HEK293 (cell line): ENCODE data around the gene BAIAP3.

Experiments
- CTCF ChIP-seq: fragments of 450-650 bp; formaldehyde crosslinking; IDR thresholded peaks from 2 replicates; pipeline ENCODE4 v1.5.1; 2016; ENCODE audit warnings: missing biosample characterization, missing genetic modification characterization
- KLF8 ChIP-seq: fragments of 450-650 bp; formaldehyde crosslinking; IDR thresholded peaks from 2 replicates; pipeline ENCODE4 v1.5.1; 2016; ENCODE audit warnings: missing biosample characterization, missing genetic modification characterization
- PRDM1 ChIP-seq: fragments of 450-650 bp; formaldehyde crosslinking; IDR thresholded peaks from 2 replicates; pipeline ENCODE4; 2016; ENCODE audit warnings: missing biosample characterization, missing genetic modification characterization
- ZBTB8A ChIP-seq: fragments of 450-650 bp; formaldehyde crosslinking; IDR thresholded peaks from 2 replicates; pipeline ENCODE4 v1.5.1; 2016; ENCODE audit warnings: missing biosample characterization, missing genetic modification characterization
- ZNF404 ChIP-seq: fragments of 450-650 bp; formaldehyde crosslinking; IDR thresholded peaks from 2 replicates; pipeline ENCODE4 v1.5.1; 2017; ENCODE audit warnings: missing biosample characterization, missing genetic modification characterization
- ZNF423 ChIP-seq: fragments of 450-650 bp; formaldehyde crosslinking; IDR thresholded peaks from 2 replicates; pipeline ENCODE4 v1.5.1; 2016; ENCODE audit warnings: missing biosample characterization, missing genetic modification characterization
- ZNF521 ChIP-seq: fragments of 450-650 bp; formaldehyde crosslinking; IDR thresholded peaks from 2 replicates; pipeline ENCODE4 v1.5.1; 2017; ENCODE audit warnings: missing biosample characterization, mild to moderate bottlenecking, missing genetic modification characterization
- ZNF580 ChIP-seq: fragments of 450-650 bp; formaldehyde crosslinking; IDR thresholded peaks from 2 replicates; pipeline ENCODE4 v1.5.1; 2016; ENCODE audit warnings: missing biosample characterization, missing genetic modification characterization
- ZNF654 ChIP-seq: fragments of 450-650 bp; formaldehyde crosslinking; IDR thresholded peaks from 2 replicates; pipeline ENCODE4 v1.5.1; 2016; ENCODE audit warnings: low read depth, missing biosample characterization, missing genetic modification characterization
- ZSCAN23 ChIP-seq: fragments of 450-650 bp; formaldehyde crosslinking; IDR thresholded peaks from 2 replicates; pipeline ENCODE4 v1.5.1; 2016; ENCODE audit warnings: missing biosample characterization, missing genetic modification characterization

- TF ChIP-seq ZNF580 (tag by site-specific recombination) (no peak), CTCF (tag by site-specific recombination) (no peak), ZBTB8A (tag by site-specific recombination) (no peak), ZNF654 (no peak), ZNF423 (tag by site-specific recombination) (no peak), ZNF521 (no peak), PRDM1 (peak; percentile 59), ZSCAN23 (tag by site-specific recombination) (no peak), KLF8 (no peak), ZNF404 (no peak)
These were observed 34.2 kb upstream of the BAIAP3 start for GRCh38 chr16:1299012-1299867.
